Left ventricle myocardium inferior (tissue), 1 donor: Measurements from ENCODE around the gene SETDB1. TPM values are rescaled to one million over a fixed set of nuclear protein-coding genes. Genes with fewer than 3 reads are reported as not detected.

ENCODE experiments used
- DNase-seq: peaks from one replicate; pipeline ENCODE4 v3.0.0-alpha.2; 2020
- H3K27ac ChIP-seq: fragments of 200-600 bp; replicated peaks from 2 replicates; pipeline ENCODE4 v1.8.0; 2021
- H3K27me3 ChIP-seq: fragments of 200-600 bp; 2 replicates; pipeline ENCODE4 v1.8.0; 2021; ENCODE audit warnings: low read depth
- H3K36me3 ChIP-seq: fragments of 200-600 bp; 2 replicates; pipeline ENCODE4 v1.8.0; 2021
- H3K4me1 ChIP-seq: fragments of 200-600 bp; 2 replicates; pipeline ENCODE4 v1.8.0; 2021
- H3K4me3 ChIP-seq: fragments of 200-600 bp; 2 replicates; pipeline ENCODE4 v1.8.0; 2021; ENCODE audit warnings: mild to moderate bottlenecking, moderate library complexity
- H3K9me3 ChIP-seq: fragments of 200-600 bp; replicated peaks from 2 replicates; pipeline ENCODE4 v1.8.0; 2021
- intact Hi-C: fragments of 100-400 bp; cut with micrococcal nuclease; formaldehyde crosslinking; loops from one replicate; pipeline ENCODE4 v1.11.0; 2022
- total RNA-seq: library from RNA; stranded (reverse); fragmentation: NEBNext Ultra II Directional; extraction: Animal tissue kit (Norgen Biotek cat#: 25700); gene quantifications from one replicate; pipeline ENCODE4 v1.2.1, GENCODE V29; 2021
- TF ChIP-seq, protein P1 (sequence below): fragments of 200-600 bp; IDR thresholded peaks from 2 replicates; pipeline ENCODE4 v1.8.0; 2021; ENCODE audit warnings: antibody characterized with exemption, mild to moderate bottlenecking, borderline replicate concordance
- donor health status: DM: no; HTN: yes; CAD: no; lungs with severe emphysema.

Gene SETDB1
- total RNA-seq, 1 donor from 2014 or later = 17.2 TPM

DNA sequence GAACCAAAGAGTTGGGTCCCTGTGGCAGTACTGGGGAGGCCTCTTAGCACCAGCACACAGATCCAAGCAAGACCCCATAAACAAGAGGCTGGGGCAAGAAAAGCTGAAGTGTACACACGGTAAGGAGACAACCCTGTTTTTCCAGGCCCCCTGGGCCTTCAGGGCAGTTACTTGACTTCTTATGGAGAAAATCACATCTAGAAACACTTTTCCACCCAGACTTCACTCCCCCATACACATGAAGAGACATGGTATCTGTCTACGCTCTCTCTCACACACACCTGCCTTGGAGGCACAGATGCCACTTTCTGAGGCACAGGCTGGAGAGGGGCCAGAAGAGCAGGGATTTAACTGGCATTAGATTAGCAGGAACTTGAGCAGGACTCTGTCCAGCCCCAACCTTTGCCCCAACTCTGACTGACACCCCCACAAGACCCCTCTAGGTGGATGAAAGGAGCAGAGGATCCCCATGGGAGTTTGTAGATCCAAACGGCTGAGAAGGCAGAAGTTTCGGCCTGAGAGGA, 46.3 kb downstream of the SETDB1 start:
- peaks cover 17% of the 10 kb centered on the region for H3K36me3 ChIP-seq
- TF ChIP-seq, protein P1, sequence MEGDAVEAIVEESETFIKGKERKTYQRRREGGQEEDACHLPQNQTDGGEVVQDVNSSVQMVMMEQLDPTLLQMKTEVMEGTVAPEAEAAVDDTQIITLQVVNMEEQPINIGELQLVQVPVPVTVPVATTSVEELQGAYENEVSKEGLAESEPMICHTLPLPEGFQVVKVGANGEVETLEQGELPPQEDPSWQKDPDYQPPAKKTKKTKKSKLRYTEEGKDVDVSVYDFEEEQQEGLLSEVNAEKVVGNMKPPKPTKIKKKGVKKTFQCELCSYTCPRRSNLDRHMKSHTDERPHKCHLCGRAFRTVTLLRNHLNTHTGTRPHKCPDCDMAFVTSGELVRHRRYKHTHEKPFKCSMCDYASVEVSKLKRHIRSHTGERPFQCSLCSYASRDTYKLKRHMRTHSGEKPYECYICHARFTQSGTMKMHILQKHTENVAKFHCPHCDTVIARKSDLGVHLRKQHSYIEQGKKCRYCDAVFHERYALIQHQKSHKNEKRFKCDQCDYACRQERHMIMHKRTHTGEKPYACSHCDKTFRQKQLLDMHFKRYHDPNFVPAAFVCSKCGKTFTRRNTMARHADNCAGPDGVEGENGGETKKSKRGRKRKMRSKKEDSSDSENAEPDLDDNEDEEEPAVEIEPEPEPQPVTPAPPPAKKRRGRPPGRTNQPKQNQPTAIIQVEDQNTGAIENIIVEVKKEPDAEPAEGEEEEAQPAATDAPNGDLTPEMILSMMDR = no peak
- intact Hi-C loops = no loop called here
- peaks cover 74% of the 10 kb centered on the region for H3K4me1 ChIP-seq
- peak overlapping the region; percentile 94 for H3K4me3 ChIP-seq
- no peaks in the 10 kb centered on the region for H3K27me3 ChIP-seq
- peak overlapping the region; percentile 99 for H3K27ac ChIP-seq
- no peaks in the 10 kb centered on the region for H3K9me3 ChIP-seq
- no peak for DNase-seq

DNA sequence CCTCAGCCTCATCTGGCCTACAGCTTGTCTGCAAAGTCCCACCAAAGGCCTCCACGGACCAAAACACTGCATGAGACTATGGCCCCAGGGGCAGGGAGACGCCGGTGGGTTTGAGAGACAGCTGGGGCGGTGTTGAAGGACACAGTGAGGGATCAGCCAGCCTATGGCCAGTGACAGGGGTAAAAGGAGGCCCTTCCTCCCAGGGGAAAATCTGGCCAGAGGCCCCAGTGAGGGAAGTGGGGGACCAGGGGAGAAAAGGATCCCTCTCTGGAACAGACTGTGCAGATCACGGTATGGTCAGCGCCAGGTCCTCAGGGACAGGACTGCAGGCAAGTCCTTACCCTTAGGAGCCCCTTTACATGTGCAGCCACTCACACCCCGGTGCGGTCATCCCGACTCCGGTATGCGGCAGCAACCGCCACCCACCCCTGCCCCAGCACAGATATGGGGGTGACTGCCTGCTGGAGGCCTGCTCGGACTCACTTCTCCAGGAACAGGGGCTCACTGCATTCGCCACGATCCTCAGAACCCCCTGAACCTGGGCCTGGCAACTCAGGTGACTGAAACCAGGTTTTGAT, 47.2 kb downstream of the SETDB1 start:
- peak; percentile 23 for DNase-seq
- H3K4me1 ChIP-seq = peaks cover 82% of the 10 kb centered on the region
- no peaks in the 10 kb centered on the region for H3K9me3 ChIP-seq
- intact Hi-C loops = no loop called here
- H3K27me3 ChIP-seq = no peaks in the 10 kb centered on the region
- TF ChIP-seq, protein P1 = no peak
- peaks cover 9% of the 10 kb centered on the region for H3K36me3 ChIP-seq
- H3K4me3 ChIP-seq = peak overlapping the region; percentile 94
- peak overlapping the region; percentile 99 for H3K27ac ChIP-seq

- H3K4me1 ChIP-seq = peaks cover 79% of the 10 kb centered on the region
Measured at GRCh38 chr1:150973836-150974579, 47.8 kb downstream of the SETDB1 start.

GRCh38 chr1:150974580-150975478, 48.7 kb downstream of the SETDB1 start, which contains the start of gene CERS2:
Gene CERS2, minus strand, starts transcription at chr1:150974835. Its CDS starts 5,745 bp downstream, at chr1:150969090.
- peak within 1 kb of the TSS; percentile 94 for H3K4me3 ChIP-seq
- H3K27me3 ChIP-seq = no peaks in the 10 kb centered on the region
- peak within 1 kb of the TSS; percentile 99 for H3K27ac ChIP-seq
- H3K36me3 ChIP-seq = no peaks in the 10 kb centered on the region
- intact Hi-C loops = no loop called here
- peak; percentile 86 for DNase-seq
- TF ChIP-seq, protein P1 = peak; percentile 1
- H3K4me1 ChIP-seq = peaks cover 78% of the 10 kb centered on the region
- no peaks in the 10 kb centered on the region for H3K9me3 ChIP-seq

More at GRCh38 chr1:150973836-150974579, 47.8 kb downstream of the SETDB1 start:
- no peaks in the 10 kb centered on the region for H3K9me3 ChIP-seq
- H3K27ac ChIP-seq = peak overlapping the region; percentile 99
- no peaks in the 10 kb centered on the region for H3K27me3 ChIP-seq
- H3K4me3 ChIP-seq = peak overlapping the region; percentile 94
- peak; percentile 33 for DNase-seq
- peaks cover 2% of the 10 kb centered on the region for H3K36me3 ChIP-seq
- TF ChIP-seq, protein P1 = peak; percentile 12
- intact Hi-C loops = no loop called here

GRCh38 chr1:150976401-150976821, 50.2 kb downstream of the SETDB1 start:
- peaks cover 63% of the 10 kb centered on the region for H3K4me1 ChIP-seq
- no peaks in the 10 kb centered on the region for H3K36me3 ChIP-seq
- no peak overlapping the region for H3K4me3 ChIP-seq
- intact Hi-C loops = no loop called here
- TF ChIP-seq, protein P1 = no peak
- no peaks in the 10 kb centered on the region for H3K9me3 ChIP-seq
- H3K27ac ChIP-seq = peak overlapping the region; percentile 73
- H3K27me3 ChIP-seq = no peaks in the 10 kb centered on the region
- no peak for DNase-seq
